Left lung (tissue), 10 donors: ENCODE data around the gene OBP2B. TPM values are rescaled to one million over a fixed set of nuclear protein-coding genes. Genes with fewer than 3 reads are reported as not detected.
A peak's percentile ranks its signal among the peaks of the same experiment; 100 is the strongest.

Experiments
- ATAC-seq: fragments of 200-7000 bp; cut with Tn5 transposase; one replicate; pipeline ENCODE4 v1.9.1; 2020; ENCODE audit warnings: moderate library complexity
- DNase-seq, 4 donors: peaks; one replicate each; pipeline ENCODE4 v3.0.0-alpha.2; 2013 to 2020
- H3K27ac ChIP-seq, 2 donors: fragments of 200-600 bp; sonication (generic) in 1 of 2; one replicate each; pipeline versions ENCODE4 v1.5.0 to v1.8.0; 2020 to 2021
- H3K27me3 ChIP-seq, 2 donors: fragments of 200-600 bp; sonication (generic) in 1 of 2; one replicate each; pipeline versions ENCODE4 v1.5.0 to v1.8.0; 2020 to 2021
- H3K36me3 ChIP-seq, 2 donors: fragments of 200-600 bp; sonication (generic) in 1 of 2; one replicate each; pipeline versions ENCODE4 v1.5.0 to v1.8.0; 2020 to 2021
- H3K4me1 ChIP-seq, 2 donors: fragments of 200-600 bp; one replicate each; pipeline ENCODE4 v1.8.0; 2021
- H3K4me3 ChIP-seq, 2 donors: fragments of 200-600 bp; sonication (generic) in 1 of 2; one replicate each; pipeline versions ENCODE4 v1.5.0 to v1.8.0; 2020 to 2021; ENCODE audit warnings: mild to moderate bottlenecking in 1 of 2
- H3K9me3 ChIP-seq, 2 donors: fragments of 200-600 bp; sonication (generic) in 1 of 2; one replicate each; pipeline versions ENCODE4 v1.5.0 to v1.8.0; 2020 to 2021
- CTCF ChIP-seq, 2 donors: fragments of 200-600 bp; sonication (generic) in 1 of 2; IDR thresholded peaks; one replicate each; pipeline versions ENCODE4 v1.5.0 to v1.8.0; 2021; ENCODE audit warnings: antibody characterized with exemption in 2 of 2
- intact Hi-C, 2 donors: fragments of 100-400 bp; cut with DNase I; formaldehyde crosslinking; loops; one replicate each; pipeline versions ENCODE4 v1.11.2 to v1.14.2; 2022
- polyA plus RNA-seq, 6 donors: library from polyadenylated mRNA; unstranded; fragments of 120-200 nt; gene quantifications; one replicate each; pipeline ENCODE4 v1.2.1, GENCODE V29; 2013; ENCODE audit not compliant: insufficient read length in 6 of 6
- total RNA-seq, 2 donors: library from RNA; stranded (reverse); fragmentation: NEBNext Ultra II Directional; extraction: Animal tissue kit (Norgen Biotek cat#: 25700); gene quantifications; one replicate each; pipeline ENCODE4 v1.2.1, GENCODE V29; 2021
- donor health status: DM: no; HTN: yes; CAD: no.
- donor health status: DM: no; HTN: no; CAD: no.

OBP2B gene
- total and polyA plus RNA-seq, 8 donors = not detected

GRCh38 chr9:133191989-133192388, 17.1 kb downstream of the OBP2B start:
- no peaks in the 10 kb centered on the region for H3K9me3 ChIP-seq
- peaks cover 0 to 36% of the 10 kb centered on the region in 2 donors for H3K27me3 ChIP-seq
- no peak for TF ChIP-seq CTCF (IDR thresholded peaks at IDR 0.05)
- no peaks in the 10 kb centered on the region for H3K4me1 ChIP-seq
- H3K36me3 ChIP-seq = no peaks in the 10 kb centered on the region
- no peak overlapping the region for H3K27ac ChIP-seq
- ATAC-seq (no peak), DNase-seq (no peak)
- intact Hi-C loops = no loop called here
- H3K4me3 ChIP-seq = no peak overlapping the region

GRCh38 chr9:133189826-133190225, 19.2 kb downstream of the OBP2B start:
- no peak for TF ChIP-seq CTCF (IDR thresholded peaks at IDR 0.05)
- Histone ChIP-seq H3K36me3 (no peaks in the 10 kb centered on the region), H3K27ac (no peak overlapping the region), H3K4me1 (peaks cover 0 to 3% of the 10 kb centered on the region in 2 donors), H3K4me3 (no peak overlapping the region), H3K27me3 (peaks cover 0 to 40% of the 10 kb centered on the region in 2 donors), H3K9me3 (no peaks in the 10 kb centered on the region)
- ATAC-seq (no peak), DNase-seq (no peak)
- intact Hi-C loops = loop anchor here in 1 of 2 donors (5.0 to 10.0 kb wide), 2 partner anchors 137 to 295 kb away; no protein-coding TSS in a partner anchor

- no peak for TF ChIP-seq CTCF (IDR thresholded peaks at IDR 0.05)
- no peak overlapping the region for H3K27ac ChIP-seq
- ATAC-seq = no peak
- H3K4me3 ChIP-seq = no peak overlapping the region
- intact Hi-C loops = loop anchor here in 1 of 2 donors (5.0 to 10.0 kb wide), 2 partner anchors 138 to 296 kb away; no protein-coding TSS in a partner anchor
- no peak for DNase-seq
- no peaks in the 10 kb centered on the region for H3K9me3 ChIP-seq
- H3K27me3 ChIP-seq = peaks cover 0 to 39% of the 10 kb centered on the region in 2 donors
- no peaks in the 10 kb centered on the region for H3K36me3 ChIP-seq
- H3K4me1 ChIP-seq = peaks cover 0 to 5% of the 10 kb centered on the region in 2 donors
Observed at GRCh38 chr9:133188843-133189180, 20.2 kb downstream of the OBP2B start.

- ATAC-seq = no peak
Observed at GRCh38 chr9:133188006-133188842, 20.8 kb downstream of the OBP2B start.

More at GRCh38 chr9:133188006-133188842, 20.8 kb downstream of the OBP2B start:
- no peak overlapping the region for H3K4me3 ChIP-seq
- peaks cover 0 to 42% of the 10 kb centered on the region in 2 donors for H3K27me3 ChIP-seq
- DNase-seq = peak in 1 of 4 donors; percentile 39
- peaks cover 0 to 5% of the 10 kb centered on the region in 2 donors for H3K4me1 ChIP-seq
- no peaks in the 10 kb centered on the region for H3K9me3 ChIP-seq
- intact Hi-C loops = loop anchor here in 1 of 2 donors (5.0 to 10.0 kb wide), 2 partner anchors 139 to 297 kb away; no protein-coding TSS in a partner anchor
- no peak overlapping the region for H3K27ac ChIP-seq
- TF ChIP-seq CTCF (IDR thresholded peaks at IDR 0.05) = no peak
- H3K36me3 ChIP-seq = no peaks in the 10 kb centered on the region
